Measurements from ENCODE around the gene ZCCHC10. TPM values are rescaled to one million over a fixed set of nuclear protein-coding genes. Genes with fewer than 3 reads are reported as not detected.
"Not testable (repeated sequence)": the region's sequence is repeated elsewhere in the genome, so short reads cannot be mapped to it uniquely, and the experiment has no call there.

The ZCCHC10 gene
- polyA plus RNA-seq, 4 donors, result 24.4 to 39.7 (median 27.4) TPM

DNA sequence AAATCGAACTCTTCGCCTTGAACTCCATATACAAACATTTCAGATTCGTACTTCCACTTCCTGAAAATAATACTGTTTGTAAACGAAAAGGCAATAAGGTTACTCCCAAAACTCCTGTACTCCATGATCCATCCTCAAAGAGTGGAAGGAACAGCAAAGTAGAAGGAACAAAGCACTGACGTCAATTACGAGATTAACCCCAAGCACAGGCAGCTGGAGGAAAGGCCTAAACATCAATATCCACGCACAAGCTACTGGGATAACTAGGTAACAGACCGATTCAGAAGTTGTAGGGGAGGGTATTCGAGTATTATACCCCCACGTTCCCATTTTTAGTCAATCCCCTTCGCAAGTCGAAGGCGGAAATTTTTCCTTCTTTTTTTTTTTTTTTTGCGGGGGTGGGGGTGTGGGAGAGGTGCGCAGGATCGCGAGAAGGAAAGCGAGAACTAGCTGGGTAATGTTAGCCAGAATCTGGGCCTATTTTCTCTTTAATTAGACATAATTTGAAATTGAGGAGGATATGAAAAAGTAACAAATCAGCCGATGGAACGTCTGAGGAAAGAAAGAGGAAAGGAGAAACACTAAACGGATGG is 63.8 kb downstream of the ZCCHC10 start:
- Histone ChIP-seq H3K4me3 (ENCODE audit: low read depth in 1 of 3, low read length in 3 of 3) (peak overlapping the region; percentile 61 to 93 (median 89)), H3K36me3 (ENCODE audit: control insufficient read depth in 3 of 3, insufficient read depth in 2 of 3, low read depth in 1 of 3, low read length in 3 of 3) (peaks cover 0 to 7% (median 1%) of the 10 kb centered on the region in 3 donors), H3K9me3 (ENCODE audit: control insufficient read depth in 2 of 2, insufficient read depth in 1 of 2, low read depth in 1 of 2, low read length in 1 of 2) (no peaks in the 10 kb centered on the region), H3K27ac (ENCODE audit: low read depth in 1 of 3, low read length in 2 of 3) (peak overlapping the region; percentile 96 to 99 (median 99)), H3K4me1 (ENCODE audit: control insufficient read depth in 3 of 3, insufficient read depth in 2 of 3, low read depth in 1 of 3, low read length in 2 of 3) (peaks cover 0 to 10% (median 0%) of the 10 kb centered on the region in 3 donors), H3K27me3 (ENCODE audit: control insufficient read depth in 3 of 3, insufficient read depth in 3 of 3, low read length in 3 of 3) (no peaks in the 10 kb centered on the region)
- FAIRE-seq (no peak), DNase-seq (peak; percentile 72 to 85)
- 0% methylated on average over 21 of the region's 21 CpGs for WGBS, 3 donors

DNA sequence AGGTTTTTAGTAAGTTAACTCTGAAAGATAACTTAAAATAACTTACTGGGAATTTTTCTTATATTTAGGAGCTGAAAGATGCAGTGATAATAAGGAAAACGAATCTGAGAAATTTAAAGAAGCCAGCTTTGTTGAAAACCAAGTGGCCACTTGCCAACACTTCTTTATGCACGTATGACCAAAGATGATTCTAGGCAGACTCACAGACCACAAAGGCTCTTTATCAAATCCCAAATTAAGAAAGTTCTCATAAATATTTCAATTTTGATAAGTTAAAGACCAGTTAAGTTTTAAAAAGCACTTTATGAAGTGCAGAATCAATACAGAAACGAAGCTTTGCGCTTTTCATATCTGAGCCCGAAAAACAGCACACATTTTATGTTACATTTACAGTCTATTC is 64.5 kb downstream of the ZCCHC10 start:
- Histone ChIP-seq H3K4me1 (ENCODE audit: control insufficient read depth in 3 of 3, insufficient read depth in 2 of 3, low read depth in 1 of 3, low read length in 2 of 3) (peaks cover 0 to 10% (median 0%) of the 10 kb centered on the region in 3 donors), H3K9me3 (ENCODE audit: control insufficient read depth in 2 of 2, insufficient read depth in 1 of 2, low read depth in 1 of 2, low read length in 1 of 2) (no peaks in the 10 kb centered on the region), H3K36me3 (ENCODE audit: control insufficient read depth in 3 of 3, insufficient read depth in 2 of 3, low read depth in 1 of 3, low read length in 3 of 3) (peaks cover 0 to 9% (median 1%) of the 10 kb centered on the region in 3 donors), H3K4me3 (ENCODE audit: low read depth in 1 of 3, low read length in 3 of 3) (peak overlapping the region; percentile 61 to 93 (median 89)), H3K27ac (ENCODE audit: low read depth in 1 of 3, low read length in 2 of 3) (peak overlapping the region in 2 of 3 donors; percentile 96 to 99), H3K27me3 (ENCODE audit: control insufficient read depth in 3 of 3, insufficient read depth in 3 of 3, low read length in 3 of 3) (no peaks in the 10 kb centered on the region)
- DNase-seq (peak; percentile 16 to 42), FAIRE-seq (no peak)
- 2 to 11% (median 10%) methylated on average over 5 of the region's 5 CpGs for WGBS, 3 donors

DNA sequence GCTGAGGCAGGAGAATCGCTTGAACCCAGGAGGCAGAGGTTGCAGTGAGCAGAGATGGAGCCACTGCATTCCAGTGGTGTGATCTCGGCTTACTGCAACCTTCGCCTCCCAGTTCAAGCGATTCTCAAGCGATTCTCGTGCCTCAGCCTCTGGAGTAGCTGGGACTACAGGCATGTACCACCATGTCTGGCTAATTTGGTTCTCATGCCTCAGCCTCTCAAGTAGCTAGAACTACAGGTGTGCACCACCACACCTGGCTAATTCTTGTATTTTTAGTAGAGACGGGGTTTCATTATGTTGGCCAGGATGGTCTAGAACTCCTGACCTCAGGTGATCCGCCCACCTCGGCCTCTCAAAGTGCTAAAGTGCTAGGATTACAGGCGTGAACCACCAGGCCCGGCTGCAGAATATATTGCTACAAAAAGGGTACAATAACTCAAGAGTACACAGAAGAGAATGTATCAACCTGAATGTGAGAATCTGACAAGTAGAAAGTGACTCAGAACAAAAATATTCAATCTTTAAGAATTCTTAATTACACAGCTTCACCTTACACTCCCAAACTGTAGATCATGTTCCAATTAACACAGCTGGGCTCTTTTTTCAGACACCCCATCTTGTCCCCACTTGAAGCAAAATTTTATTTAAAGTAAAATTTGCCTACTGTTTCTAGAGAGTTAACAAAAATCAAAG is 65.1 kb downstream of the ZCCHC10 start:
- H3K9me3 ChIP-seq (ENCODE audit: control insufficient read depth in 2 of 2, insufficient read depth in 1 of 2, low read depth in 1 of 2, low read length in 1 of 2); H3K27me3 ChIP-seq (ENCODE audit: control insufficient read depth in 3 of 3, insufficient read depth in 3 of 3, low read length in 3 of 3); H3K4me1 ChIP-seq (ENCODE audit: control insufficient read depth in 3 of 3, insufficient read depth in 2 of 3, low read depth in 1 of 3, low read length in 2 of 3); H3K36me3 ChIP-seq (ENCODE audit: control insufficient read depth in 3 of 3, insufficient read depth in 2 of 3, low read depth in 1 of 3, low read length in 3 of 3); FAIRE-seq; DNase-seq: not testable (repeated sequence)
- peak overlapping the region in 1 of 3 donors; percentile 99 for H3K27ac ChIP-seq (ENCODE audit: low read depth in 1 of 3, low read length in 2 of 3)
- H3K4me3 ChIP-seq (ENCODE audit: low read depth in 1 of 3, low read length in 3 of 3), result peak overlapping the region in 1 of 3 donors; percentile 61
- WGBS, 3 donors, result 86 to 88% (median 87%) methylated on average over 11 of the region's 11 CpGs

DNA sequence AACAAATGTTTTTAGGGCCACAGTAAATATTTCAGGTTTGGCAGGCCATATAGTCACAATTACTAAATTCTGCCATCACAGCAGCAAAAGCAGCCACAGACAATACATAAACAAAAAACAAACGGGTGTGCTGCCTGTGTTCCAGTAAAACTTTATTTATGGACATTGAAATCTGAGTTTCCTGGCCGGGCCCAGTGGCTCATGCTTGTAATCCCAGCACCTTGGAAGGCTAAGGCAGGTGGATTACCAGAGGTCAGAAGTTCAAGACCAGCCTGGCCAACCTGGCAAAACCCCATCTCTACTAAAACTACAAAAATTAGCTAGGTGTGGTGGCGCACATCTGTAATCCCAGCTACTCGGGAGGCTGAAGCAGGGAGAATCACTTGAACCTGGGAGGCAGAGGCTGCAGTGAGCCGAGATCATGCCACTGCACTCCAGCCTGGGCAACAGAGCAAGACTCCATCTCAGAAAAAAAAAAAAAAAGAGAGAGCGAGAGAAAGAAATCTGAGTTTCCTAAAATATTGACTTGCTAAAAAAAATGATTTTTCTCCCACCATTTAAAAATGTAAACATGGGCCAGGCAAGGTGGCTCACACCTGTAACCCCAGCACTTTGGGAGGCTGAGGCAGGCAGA is 70.1 kb downstream of the ZCCHC10 start:
- peaks cover 3 to 31% (median 6%) of the 10 kb centered on the region in 3 donors for H3K36me3 ChIP-seq (ENCODE audit: control insufficient read depth in 3 of 3, insufficient read depth in 2 of 3, low read depth in 1 of 3, low read length in 3 of 3)
- 88 to 92% (median 89%) methylated on average over 6 of the region's 6 CpGs for WGBS, 3 donors
- H3K9me3 ChIP-seq (ENCODE audit: control insufficient read depth in 2 of 2, insufficient read depth in 1 of 2, low read depth in 1 of 2, low read length in 1 of 2); H3K27ac ChIP-seq (ENCODE audit: low read depth in 1 of 3, low read length in 2 of 3); H3K4me1 ChIP-seq (ENCODE audit: control insufficient read depth in 3 of 3, insufficient read depth in 2 of 3, low read depth in 1 of 3, low read length in 2 of 3); H3K4me3 ChIP-seq (ENCODE audit: low read depth in 1 of 3, low read length in 3 of 3); FAIRE-seq; H3K27me3 ChIP-seq (ENCODE audit: control insufficient read depth in 3 of 3, insufficient read depth in 3 of 3, low read length in 3 of 3); DNase-seq: not testable (repeated sequence)

DNA sequence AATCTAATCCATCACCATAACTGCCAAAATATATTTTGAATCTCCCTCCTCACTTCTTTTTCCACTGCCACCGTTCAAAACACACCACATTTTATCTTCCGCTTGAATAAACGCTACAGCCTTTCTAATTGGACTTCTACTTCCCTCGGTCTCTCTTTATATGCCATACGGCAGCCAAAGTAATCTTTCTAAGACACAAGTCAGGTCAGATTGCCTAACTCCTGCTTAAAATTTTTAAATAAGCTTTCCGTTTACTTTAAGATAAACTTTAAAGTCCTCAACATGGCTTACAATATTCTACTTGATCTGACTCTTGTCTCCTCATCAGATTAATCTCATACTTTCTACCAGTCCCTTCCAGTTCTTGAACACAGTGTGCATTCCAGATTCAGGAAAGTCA is 72.6 kb downstream of the ZCCHC10 start:
- DNase-seq (no peak), FAIRE-seq (no peak)
- Histone ChIP-seq H3K9me3 (ENCODE audit: control insufficient read depth in 2 of 2, insufficient read depth in 1 of 2, low read depth in 1 of 2, low read length in 1 of 2) (peaks cover 0 to 8% of the 10 kb centered on the region in 2 donors), H3K36me3 (ENCODE audit: control insufficient read depth in 3 of 3, insufficient read depth in 2 of 3, low read depth in 1 of 3, low read length in 3 of 3) (peaks cover 3 to 33% (median 6%) of the 10 kb centered on the region in 3 donors), H3K4me3 (ENCODE audit: low read depth in 1 of 3, low read length in 3 of 3) (no peak overlapping the region), H3K4me1 (ENCODE audit: control insufficient read depth in 3 of 3, insufficient read depth in 2 of 3, low read depth in 1 of 3, low read length in 2 of 3) (peaks cover 0 to 3% (median 0%) of the 10 kb centered on the region in 3 donors), H3K27ac (ENCODE audit: low read depth in 1 of 3, low read length in 2 of 3) (no peak overlapping the region), H3K27me3 (ENCODE audit: control insufficient read depth in 3 of 3, insufficient read depth in 3 of 3, low read length in 3 of 3) (no peaks in the 10 kb centered on the region)
- 72 to 86% (median 85%) methylated on average over 6 of the region's 6 CpGs for WGBS, 3 donors

DNA sequence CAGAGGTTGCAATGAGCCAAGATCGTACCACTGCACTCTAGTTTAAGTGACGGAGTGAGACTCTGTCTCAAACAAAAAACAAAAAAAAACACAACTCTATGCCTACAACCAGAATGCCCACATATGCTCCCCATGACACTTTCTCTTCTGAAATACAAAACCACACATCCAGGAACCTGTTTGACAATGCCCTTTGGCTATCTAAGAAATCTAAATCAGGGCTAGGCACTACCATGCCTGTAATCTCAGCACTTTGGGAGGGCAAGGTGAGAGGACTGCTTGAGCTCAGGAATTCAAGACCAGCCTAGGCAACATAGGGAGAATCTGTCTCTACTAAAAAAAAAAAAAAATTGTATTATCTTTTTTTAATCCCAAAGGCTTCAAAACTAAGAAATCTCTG is 73.5 kb downstream of the ZCCHC10 start:
- peaks cover 0 to 8% of the 10 kb centered on the region in 2 donors for H3K9me3 ChIP-seq (ENCODE audit: control insufficient read depth in 2 of 2, insufficient read depth in 1 of 2, low read depth in 1 of 2, low read length in 1 of 2)
- no peak for FAIRE-seq
- no peak overlapping the region for H3K4me3 ChIP-seq (ENCODE audit: low read depth in 1 of 3, low read length in 3 of 3)
- peaks cover 1 to 33% (median 6%) of the 10 kb centered on the region in 3 donors for H3K36me3 ChIP-seq (ENCODE audit: control insufficient read depth in 3 of 3, insufficient read depth in 2 of 3, low read depth in 1 of 3, low read length in 3 of 3)
- no peak for DNase-seq
- H3K27me3 ChIP-seq (ENCODE audit: control insufficient read depth in 3 of 3, insufficient read depth in 3 of 3, low read length in 3 of 3), result no peaks in the 10 kb centered on the region
- H3K4me1 ChIP-seq (ENCODE audit: control insufficient read depth in 3 of 3, insufficient read depth in 2 of 3, low read depth in 1 of 3, low read length in 2 of 3), result peaks cover 0 to 3% (median 0%) of the 10 kb centered on the region in 3 donors
- WGBS, 3 donors, result 95 to 98% (median 98%) methylated on average over 2 of the region's 2 CpGs
- no peak overlapping the region for H3K27ac ChIP-seq (ENCODE audit: low read depth in 1 of 3, low read length in 2 of 3)

DNA sequence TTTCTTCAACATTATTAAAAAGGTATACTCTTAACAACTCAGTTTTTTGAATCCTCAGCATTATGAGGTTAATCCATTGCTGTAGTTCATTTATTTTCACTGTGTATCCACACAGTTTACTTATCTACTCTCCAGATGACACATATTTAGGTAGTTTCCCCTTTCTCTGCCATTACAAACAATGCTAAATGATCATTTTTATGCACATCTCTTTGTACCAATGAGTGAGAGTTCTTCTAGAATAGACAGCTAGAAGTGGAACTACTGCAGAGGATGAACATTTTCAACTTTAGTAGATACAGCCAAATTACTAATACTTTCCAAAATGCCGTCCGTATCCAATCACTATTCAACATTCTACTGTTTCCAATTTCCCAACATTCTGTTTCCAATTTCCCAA is 74.5 kb downstream of the ZCCHC10 start:
- peaks cover 0 to 8% of the 10 kb centered on the region in 2 donors for H3K9me3 ChIP-seq (ENCODE audit: control insufficient read depth in 2 of 2, insufficient read depth in 1 of 2, low read depth in 1 of 2, low read length in 1 of 2)

DNA sequence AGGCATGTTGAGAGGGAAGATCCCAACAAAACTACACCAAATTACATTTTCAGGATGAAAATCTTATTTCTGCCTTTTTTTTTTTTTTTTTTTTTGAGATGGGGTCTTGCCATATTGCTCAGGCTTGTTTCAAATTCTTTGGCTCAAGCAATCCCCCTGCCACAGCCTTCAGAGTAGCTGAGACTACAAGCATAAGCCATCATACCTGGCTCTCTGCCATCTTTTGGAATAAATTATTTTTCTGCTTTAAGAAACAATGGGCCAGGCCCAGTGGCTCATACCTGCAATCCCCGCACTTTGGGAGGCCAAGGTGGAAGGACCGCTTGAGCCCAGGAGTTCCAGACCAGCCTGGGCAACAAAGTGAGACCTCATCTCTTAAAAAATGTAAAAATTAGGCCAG is 77.2 kb downstream of the ZCCHC10 start:
- Histone ChIP-seq H3K4me1 (ENCODE audit: control insufficient read depth in 3 of 3, insufficient read depth in 2 of 3, low read depth in 1 of 3, low read length in 2 of 3) (peaks cover 0 to 6% (median 3%) of the 10 kb centered on the region in 3 donors), H3K27me3 (ENCODE audit: control insufficient read depth in 3 of 3, insufficient read depth in 3 of 3, low read length in 3 of 3) (no peaks in the 10 kb centered on the region), H3K36me3 (ENCODE audit: control insufficient read depth in 3 of 3, insufficient read depth in 2 of 3, low read depth in 1 of 3, low read length in 3 of 3) (peaks cover 0 to 22% (median under 1%) of the 10 kb centered on the region in 3 donors), H3K27ac (ENCODE audit: low read depth in 1 of 3, low read length in 2 of 3) (no peak overlapping the region), H3K4me3 (ENCODE audit: low read depth in 1 of 3, low read length in 3 of 3) (no peak overlapping the region), H3K9me3 (ENCODE audit: control insufficient read depth in 2 of 2, insufficient read depth in 1 of 2, low read depth in 1 of 2, low read length in 1 of 2) (no peaks in the 10 kb centered on the region)
- no peak for DNase-seq
- WGBS, 3 donors, result 91 to 99% (median 98%) methylated on average over 2 of the region's 2 CpGs
- FAIRE-seq, result no peak

More for the DNA sequence above, 74.5 kb downstream of the ZCCHC10 start:
- FAIRE-seq (no peak), DNase-seq (no peak)
- WGBS, 3 donors, result 82 to 94% (median 90%) methylated on average over 2 of the region's 2 CpGs
- Histone ChIP-seq H3K36me3 (ENCODE audit: control insufficient read depth in 3 of 3, insufficient read depth in 2 of 3, low read depth in 1 of 3, low read length in 3 of 3) (peaks cover 1 to 34% (median 6%) of the 10 kb centered on the region in 3 donors), H3K4me1 (ENCODE audit: control insufficient read depth in 3 of 3, insufficient read depth in 2 of 3, low read depth in 1 of 3, low read length in 2 of 3) (peaks cover 0 to 5% (median 3%) of the 10 kb centered on the region in 3 donors), H3K27ac (ENCODE audit: low read depth in 1 of 3, low read length in 2 of 3) (no peak overlapping the region), H3K4me3 (ENCODE audit: low read depth in 1 of 3, low read length in 3 of 3) (no peak overlapping the region), H3K27me3 (ENCODE audit: control insufficient read depth in 3 of 3, insufficient read depth in 3 of 3, low read length in 3 of 3) (no peaks in the 10 kb centered on the region)

Data from small intestine (tissue), 7 donors.